HG03354 (cell line): ENCODE results near the gene RBP4.

Experiments
- ATAC-seq: cut with Tn5 transposase; IDR thresholded peaks from one replicate; pipeline ENCODE4 v1.9.1; 2021; ENCODE audit warnings: mild to moderate bottlenecking; ENCODE audit not compliant: unreplicated experiment, poor library complexity, severe bottlenecking

The RBP4 gene

DNA sequence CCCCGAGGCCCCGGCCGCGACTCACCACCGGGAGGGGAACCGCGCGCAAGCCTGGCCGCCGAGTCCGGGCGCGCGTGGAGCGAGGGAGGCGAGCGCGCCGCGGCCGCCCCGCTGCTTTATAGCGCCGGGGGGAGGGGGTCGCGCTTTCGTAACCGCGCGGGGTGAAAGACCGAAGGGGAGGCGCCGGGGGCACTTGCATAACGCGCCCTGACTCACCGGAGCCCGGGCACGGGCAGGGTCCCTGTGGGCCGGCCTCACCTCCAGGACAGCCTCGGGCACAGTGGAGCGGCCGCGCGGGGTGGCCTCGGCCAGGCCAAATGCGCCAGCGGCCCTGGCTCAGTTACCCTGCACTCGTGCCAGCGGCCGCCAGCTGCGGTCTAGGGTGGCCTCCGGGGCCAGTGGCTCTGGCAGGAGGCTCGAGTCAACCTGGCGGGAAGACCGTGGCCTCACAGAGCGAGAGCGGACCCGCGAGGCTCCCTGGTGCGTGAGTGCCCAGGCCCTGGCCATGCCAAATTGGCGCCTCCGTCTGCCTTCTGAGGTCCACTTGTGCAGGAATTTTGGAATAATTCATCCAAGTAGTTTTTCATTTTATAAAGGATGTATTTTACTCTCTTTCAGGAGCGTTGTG lies at the start of gene RBP4:
Gene RBP4, minus strand, starts transcription at position 90 of the 628 bp plus-strand sequence. CDS start 207 bp downstream, outside the sequence.
- no peak for ATAC-seq

DNA sequence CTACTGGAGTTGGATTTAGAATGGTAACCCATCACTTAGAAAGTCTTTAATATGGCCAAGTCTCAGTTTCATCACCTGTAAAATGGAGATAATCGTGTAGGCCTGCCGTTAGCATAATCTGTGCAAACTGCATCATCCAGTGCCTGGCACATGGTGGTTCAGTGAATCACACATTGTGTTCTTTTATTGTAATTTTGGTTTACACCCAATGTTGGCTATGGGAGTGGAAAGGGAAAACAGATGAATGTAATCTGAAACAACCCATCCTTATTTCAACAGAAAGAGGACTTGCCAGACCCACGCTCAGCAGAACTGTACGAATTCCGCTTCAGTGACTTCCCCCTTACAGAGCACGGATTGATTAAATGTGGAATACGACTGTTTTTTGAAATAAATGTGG lies 38.8 kb upstream of the RBP4 start:
- no peak for ATAC-seq

DNA sequence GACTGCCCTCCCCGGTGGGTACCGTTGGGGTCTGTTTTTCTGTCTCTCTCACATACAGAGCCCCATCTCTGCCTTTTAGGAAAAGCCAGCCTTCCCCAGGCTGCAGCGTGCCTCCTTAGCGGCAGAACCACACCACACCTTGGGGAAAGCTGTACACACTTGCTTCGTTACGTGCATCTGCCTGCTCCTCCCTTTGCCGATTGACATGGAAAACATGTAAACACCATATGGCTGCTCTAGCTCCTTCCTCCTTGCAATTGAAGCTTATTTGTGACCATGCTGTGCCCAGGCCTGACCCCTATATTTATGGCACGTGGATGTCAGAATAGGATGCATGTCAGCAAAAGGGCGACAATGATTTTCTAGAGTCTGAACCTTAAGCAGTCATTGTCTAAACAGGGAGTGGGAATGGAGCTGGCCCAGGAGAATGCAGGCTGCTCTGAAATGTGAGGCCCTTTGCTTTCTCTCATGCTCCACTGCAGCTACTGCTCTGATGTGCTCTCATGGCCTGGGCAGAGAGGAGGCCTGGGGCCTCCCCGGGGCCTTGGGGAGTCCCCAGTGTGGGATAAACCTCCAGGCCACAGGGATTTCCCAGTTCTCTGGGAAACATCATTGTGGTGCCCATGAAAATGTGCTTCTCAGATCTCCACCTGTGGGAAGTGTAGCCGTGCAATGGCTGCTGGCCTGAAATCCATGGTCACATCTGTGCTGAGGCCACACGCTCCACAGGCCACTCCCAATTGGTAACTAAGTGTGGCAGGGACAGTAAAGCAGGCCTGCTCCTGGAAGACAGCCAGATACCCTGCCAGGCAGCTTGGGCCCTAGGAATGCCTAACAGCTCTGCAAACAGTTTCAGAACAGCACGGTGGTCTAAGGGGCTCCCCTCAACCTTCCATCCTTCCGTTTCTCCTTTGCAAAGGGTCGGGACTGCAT lies 29.9 kb upstream of the RBP4 start:
- no peak for ATAC-seq

DNA sequence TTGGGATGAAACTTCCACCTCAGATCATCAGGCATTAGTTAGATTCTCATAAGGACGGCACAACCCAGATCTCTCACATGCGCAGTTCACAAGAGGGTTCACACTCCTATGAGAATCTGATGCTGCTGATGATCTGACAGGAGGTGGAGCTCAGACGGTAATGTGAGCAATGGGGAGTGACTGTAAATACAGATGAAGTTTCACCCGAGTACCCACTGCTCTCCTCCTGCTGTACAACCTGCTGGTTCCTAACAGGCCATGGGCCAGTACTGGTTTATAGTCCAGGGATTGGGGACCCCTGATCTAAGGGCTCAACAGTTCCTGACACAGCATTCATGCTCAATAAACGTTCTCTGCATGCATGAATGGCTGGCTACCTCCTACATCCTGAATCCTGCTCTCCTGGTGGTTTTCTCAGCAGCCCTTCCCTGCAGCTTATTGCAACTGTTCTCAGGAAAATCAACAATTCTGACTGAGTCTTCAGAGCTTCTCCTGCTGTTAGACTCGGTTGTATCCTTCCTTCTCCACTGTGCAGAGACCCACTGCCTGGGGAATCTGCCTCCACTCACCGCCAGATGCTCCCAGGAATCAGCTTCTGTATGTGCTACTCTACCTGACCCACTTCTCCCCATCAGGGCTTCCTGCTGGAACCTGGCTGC lies 28.7 kb upstream of the RBP4 start:
- no peak for ATAC-seq

DNA sequence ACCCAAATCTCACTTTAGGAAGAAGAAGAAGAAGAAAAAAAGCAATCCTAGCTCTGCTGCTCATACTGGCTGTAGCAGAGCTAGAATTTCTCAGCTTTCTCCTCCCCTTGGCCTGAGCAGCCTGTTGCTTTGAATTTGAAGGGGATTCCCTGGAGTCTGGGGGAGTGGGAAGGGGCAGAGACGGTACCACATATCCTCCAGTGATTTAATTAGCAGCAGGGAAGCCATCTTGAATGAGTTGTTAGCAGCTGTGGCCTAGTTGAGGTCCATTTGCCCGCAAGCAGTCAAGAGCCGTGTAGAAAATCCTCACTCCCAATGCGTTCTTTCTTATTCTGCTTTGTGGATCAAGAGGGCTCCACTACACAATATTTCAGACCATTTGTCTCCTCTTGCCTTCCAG lies 27.8 kb upstream of the RBP4 start:
- no peak for ATAC-seq

DNA sequence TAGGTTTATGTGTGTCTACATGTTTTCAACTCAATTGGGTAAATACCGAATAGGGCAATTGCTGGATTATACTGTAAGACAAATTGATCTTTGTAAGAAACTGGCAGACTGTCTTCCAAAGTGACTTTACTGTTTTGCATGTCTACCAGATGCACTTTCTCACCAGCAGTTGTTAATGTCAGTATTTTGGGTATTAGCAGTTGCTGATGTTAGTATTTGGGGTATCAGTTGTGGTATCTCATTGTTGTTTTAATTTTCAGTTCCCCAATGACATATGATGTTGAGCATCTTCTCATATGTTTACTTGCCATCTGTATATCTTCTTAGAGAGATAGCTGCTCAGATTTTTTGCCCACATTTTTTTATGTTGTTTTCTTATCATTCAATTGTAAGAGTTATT lies 21.9 kb upstream of the RBP4 start:
- ATAC-seq, result no peak

DNA sequence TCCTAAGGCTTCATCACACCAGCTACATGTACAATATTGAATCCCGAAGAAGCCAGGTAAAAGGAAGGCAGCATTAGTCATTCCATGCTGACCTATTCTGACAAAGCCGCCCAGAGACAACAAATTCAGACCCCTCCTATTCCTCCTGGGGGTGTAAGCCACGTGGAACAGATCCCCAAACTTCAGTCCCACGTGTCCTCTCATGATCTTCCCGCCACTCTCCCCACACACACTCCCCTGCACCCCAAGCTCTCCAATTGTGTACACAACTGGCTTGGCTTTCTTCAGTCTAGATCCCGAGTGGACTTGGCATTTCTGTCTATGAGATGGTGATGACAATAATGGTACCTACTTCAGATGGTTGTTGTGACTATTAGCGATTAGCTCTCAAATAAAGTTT lies 19.9 kb upstream of the RBP4 start:
- no peak for ATAC-seq

DNA sequence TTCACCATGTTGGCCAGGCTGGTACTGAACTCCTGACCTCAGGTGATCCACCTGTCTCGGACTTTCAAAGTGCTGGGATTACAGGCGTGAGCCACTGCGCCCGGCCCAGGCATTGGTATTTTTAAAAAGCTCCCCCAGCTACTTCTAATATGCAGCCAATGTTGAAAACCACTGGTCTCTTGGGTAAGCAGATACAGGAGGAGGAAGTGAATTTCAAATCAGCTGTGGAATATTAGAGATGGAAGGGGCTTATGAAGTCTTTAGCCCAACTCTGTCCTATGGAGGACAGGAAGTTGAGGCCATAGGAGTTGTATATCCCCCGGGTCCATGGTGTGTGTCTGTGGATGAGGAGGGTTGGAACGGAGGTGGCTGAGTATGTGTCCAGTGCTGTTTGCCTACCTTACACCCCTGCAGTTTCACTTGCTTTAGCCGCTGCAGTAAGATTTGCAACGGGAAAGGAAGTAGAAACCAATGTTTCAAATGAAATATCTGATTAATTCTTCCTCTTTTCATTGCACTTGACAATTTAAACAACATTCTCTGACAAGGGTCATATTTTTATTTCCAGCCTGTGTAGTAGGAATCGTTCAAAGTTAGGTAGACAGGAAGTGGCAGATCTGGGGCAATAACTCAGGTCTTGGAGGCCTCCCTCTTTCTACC lies 14.7 kb upstream of the RBP4 start:
- ATAC-seq, result no peak

DNA sequence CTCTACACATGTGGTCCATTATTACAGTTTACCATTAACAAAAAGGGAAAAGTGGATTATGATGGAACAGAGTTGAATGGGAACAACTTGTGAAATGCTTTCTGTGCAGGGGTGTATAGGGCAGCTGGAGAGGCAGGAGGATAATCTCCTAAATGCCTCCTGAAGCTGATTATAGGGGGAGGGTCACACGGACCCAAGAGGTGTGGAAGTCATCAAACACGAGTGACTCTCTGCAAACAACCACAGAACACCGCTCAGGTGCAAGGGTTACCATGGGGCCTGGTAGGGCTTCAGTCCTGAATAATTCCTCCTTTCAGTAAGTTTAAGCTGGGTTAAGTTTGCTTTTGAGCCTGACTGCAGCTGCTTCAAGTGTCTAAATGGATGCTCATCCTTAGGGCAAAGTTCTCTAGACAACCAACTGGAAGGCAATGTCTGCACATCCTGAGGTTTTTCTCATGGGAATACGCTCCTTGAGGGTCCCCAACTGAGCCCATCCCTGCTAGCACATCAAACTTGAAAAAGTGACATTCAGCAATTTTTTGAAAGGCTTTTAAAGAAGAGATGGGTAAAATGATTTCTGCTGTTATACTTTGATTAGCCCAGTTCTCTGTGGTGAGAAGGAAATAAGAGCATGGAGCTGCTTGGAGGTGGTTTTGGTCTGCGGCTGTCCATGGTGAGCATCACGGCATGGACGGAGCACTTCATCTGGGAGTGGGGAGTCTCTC lies 13.2 kb upstream of the RBP4 start:
- no peak for ATAC-seq

DNA sequence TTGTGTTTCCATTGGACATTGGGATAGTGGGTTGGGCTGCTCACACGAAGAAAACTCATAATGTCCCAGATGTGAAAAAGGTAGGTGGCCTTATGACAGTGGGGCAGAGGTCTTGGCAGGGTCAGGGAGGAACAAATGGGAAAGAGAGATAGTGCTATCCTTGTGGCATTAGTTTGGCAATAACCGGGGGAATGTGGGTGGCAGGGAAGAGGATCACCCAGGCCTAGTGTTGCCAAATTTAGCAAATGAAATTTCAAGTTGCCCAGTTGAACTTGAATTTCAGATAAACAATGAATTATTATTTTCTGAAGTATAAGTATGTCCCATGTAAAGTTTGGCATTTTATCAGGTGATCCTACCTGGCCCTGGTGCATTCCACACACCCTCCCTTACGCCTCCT lies 12.1 kb upstream of the RBP4 start:
- no peak for ATAC-seq

DNA sequence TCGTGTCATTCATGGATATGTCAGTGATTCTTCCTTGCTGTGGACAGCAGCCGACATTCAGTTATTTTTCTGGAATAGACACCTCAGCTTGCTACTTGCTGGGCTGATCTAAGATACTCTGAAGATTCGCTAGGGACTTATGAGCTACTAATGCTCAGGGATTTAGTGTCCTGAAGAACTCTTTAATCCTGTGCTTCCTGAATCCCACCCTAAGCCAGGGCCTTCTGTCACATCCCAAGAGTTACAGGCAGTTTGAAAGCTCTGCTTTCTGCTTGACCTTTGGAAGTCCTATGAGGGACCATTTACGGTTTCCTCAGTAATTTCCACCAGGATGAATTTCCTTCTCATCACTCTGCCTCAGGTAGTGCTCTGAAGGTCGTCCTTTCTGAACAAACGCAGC lies 11.3 kb upstream of the RBP4 start, which contains the start of gene PDE6C:
Gene PDE6C, plus strand, starts transcription at position 227 of the 400 bp plus-strand sequence. CDS start 189 bp downstream, outside the sequence.
- no peak for ATAC-seq

DNA sequence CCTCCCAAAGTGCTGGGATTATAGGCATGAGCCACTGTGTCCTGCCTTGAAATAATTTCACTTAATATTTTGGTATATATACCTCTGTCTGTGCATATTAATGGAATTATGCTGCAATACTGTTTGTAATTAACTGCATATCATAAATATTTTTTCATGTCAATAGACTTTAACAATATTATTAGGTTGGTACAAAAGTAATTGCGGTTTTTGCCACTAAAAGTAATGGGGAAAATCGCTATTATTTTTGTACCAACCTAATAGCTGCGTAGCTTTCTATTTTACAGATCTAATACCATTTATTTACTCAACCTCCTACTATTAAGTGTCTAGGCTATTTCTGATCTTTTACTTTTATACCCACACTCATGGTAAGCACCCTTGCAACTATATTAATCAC lies 7.4 kb upstream of the RBP4 start:
- ATAC-seq, result no peak

DNA sequence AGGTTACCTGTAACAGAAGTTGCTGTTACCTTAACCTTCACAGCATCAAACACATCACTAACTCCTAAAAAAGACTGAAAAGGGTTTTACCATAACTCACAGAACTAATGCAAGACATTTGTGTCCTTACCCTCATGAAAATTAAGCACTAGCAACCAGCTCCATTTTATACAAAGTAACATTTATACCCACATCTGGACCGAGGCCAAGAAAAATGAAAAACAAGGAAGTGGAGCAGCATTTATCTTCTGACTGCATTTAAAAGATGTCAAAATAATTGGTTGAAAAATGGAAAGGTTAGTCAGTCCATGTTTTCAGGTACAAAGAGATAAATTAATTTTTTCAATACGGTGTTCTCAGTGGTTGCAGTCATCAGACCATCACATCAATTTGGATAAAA lies 3.1 kb upstream of the RBP4 start:
- ATAC-seq, result no peak

DNA sequence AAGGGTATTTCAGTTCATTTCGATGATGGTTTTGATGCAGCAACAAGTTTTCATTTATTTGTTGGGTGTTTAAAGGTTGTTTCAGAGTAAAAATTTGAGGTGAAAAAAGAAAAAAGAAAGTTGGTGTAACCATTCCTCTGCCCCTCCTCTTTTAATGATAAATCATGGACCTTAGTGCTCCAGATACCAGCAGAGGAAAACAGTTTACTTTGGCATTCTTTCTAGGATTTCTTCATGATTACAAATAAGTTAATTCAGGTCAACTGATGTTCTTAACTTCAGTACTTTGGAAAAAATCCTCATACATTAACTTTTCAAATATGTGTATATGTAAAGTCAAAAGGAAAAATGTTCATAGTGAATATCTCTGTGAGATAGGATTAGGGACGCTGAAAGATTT lies 2.0 kb upstream of the RBP4 start:
- ATAC-seq, result no peak

DNA sequence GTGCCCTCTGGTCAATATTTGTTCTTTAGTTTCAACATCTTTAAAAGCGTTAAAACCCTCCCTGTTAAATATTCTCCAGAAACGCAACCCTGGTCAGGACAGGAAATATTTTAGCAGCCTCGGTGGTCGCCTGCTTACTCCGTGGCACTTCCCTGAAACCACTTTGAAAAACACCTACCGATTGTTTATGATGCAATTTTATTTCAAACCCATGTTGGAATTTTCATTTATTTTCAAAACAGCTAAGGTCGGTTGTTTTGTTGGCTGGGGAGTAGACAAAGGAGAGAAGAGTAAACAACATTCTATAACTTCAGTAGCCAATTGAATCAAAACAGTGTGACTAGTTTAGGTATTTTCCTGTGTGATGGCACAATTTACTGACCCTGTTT lies 733 bp upstream of the RBP4 start:
- no peak for ATAC-seq

DNA sequence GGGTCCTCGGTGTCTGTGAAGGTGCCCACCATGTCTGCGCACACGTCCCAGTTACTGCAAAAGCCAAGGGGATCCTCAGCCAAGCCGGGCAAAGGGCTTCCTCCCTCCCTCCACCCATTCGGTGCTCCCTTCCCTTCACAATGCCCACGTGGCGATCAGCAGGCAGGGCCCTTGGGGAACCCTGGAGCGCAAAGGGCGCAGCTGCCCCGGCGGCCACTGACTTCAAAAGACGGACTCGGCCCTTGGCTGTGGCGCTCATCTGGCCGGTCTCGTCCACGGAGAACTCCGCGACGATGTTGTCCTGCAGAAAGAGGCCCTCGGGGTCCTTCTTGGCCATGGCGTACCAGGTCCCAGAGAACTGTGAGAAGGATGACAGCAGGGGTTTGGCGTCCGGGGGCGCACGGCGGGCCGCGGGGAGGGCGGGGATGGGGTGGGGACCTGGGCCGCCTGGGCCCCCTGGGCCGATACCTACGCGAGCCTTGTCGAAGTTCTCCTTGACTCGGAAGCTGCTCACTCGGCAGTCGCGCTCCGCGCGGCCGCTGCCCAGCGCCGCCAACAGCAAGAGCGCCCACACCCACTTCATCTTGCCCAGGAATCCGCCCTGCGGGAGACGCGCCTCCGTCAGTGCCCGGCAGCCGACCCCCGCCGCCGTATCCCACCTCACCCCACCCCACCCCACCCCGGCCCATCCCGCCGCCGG lies 439 bp downstream of the RBP4 start:
- ATAC-seq, result no peak

DNA sequence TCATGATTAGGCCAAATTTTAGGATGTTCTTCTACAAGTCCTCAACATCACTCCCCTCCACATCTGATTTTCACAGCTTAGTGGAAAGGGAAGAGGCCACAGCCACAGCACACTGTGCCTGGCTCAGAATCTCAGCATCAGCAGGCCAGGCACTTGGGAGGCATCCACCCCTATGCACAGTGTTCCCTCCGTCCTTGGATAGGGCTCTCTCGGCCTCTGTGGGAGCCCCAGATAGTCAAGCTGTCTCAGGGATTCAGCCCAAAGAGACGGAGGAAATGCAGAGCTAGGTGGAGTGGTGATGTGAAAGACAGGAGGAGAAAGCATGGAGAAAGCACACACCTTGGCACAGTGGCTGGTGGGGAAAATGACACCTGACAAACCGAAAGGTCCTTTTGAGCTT lies 1.3 kb downstream of the RBP4 start:
- ATAC-seq, result no peak

DNA sequence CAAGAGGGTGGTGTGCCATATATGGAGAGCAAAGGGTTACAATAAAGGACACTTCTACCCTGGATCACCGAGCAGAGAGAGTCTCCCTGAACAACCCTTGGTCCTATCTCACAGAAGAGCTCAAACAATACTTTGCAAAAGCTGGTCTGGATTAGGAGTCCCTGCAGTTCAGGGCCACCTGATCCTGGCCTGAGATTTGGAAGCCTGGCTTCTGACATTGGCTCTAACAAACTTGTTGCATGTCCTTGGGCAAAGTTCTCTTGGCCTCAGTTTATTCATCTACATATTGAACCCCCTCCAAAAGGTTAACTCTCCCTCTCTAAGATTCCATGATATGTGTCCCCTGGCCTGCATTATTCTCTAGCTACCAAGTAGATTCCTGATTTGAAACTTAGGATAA lies 1.7 kb downstream of the RBP4 start:
- no peak for ATAC-seq

DNA sequence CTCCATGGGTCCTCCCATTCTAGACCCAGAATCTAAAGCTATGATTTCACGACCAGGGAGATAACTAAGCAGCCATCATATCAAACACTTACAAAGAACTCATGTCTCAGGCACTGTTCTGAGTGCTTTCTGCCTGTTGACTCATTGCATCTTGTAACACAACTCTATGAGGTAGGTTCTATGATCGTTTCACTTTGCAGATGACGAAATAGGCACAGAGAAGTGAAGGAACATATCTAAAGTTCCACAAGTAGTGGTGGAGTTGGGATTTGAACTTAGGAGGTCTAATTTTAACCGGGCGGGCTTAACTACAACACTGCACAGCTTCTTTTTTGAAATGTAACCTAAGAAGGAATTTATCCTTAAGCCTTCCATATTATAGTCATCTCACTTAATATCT lies 2.9 kb downstream of the RBP4 start:
- ATAC-seq, result no peak
